Left renal pelvis (tissue), 4 donors: ENCODE data around the gene CMYA5. TPM values are rescaled to one million over a fixed set of nuclear protein-coding genes. Genes with fewer than 3 reads are reported as not detected.

Source experiments
- DNase-seq, 4 donors: peaks; one replicate each; pipeline ENCODE4 v3.0.0-alpha.2; 2013; ENCODE audit warnings: low read depth in 4 of 4, low spot score in 3 of 4
- polyA plus RNA-seq, 4 donors: library from polyadenylated mRNA; unstranded; fragments of 120-200 nt; gene quantifications; one replicate each; pipeline ENCODE4 v1.2.1, GENCODE V29; 2013; ENCODE audit not compliant: insufficient read length in 4 of 4

Gene CMYA5
- polyA plus RNA-seq, 4 donors = 8.4 to 20.6 (median 18.7) TPM

GRCh38 chr5:79834098-79834753 lies 144.6 kb downstream of the CMYA5 start:
- no peak for DNase-seq

GRCh38 chr5:79834754-79835714 lies 145.4 kb downstream of the CMYA5 start:
- no peak for DNase-seq

GRCh38 chr5:79837761-79838551 lies 148.3 kb downstream of the CMYA5 start:
- DNase-seq = peak in 2 of 4 donors; percentile 51 to 64

- no peak for DNase-seq
Observed at GRCh38 chr5:79840084-79840990, 150.7 kb downstream of the CMYA5 start.

GRCh38 chr5:79841172-79841571 lies 151.5 kb downstream of the CMYA5 start:
- no peak for DNase-seq

GRCh38 chr5:79842006-79842881 lies 152.6 kb downstream of the CMYA5 start:
- no peak for DNase-seq

- DNase-seq = no peak
Observed at GRCh38 chr5:79842991-79843390, 153.4 kb downstream of the CMYA5 start.

GRCh38 chr5:79843450-79844388 lies 154.1 kb downstream of the CMYA5 start:
- no peak for DNase-seq

- DNase-seq = no peak
Observed at GRCh38 chr5:79844571-79844970, 154.9 kb downstream of the CMYA5 start.

- DNase-seq = no peak
Observed at GRCh38 chr5:79845448-79846197, 156.0 kb downstream of the CMYA5 start.

GRCh38 chr5:79846198-79846521 lies 156.5 kb downstream of the CMYA5 start:
- DNase-seq = no peak

GRCh38 chr5:79847561-79847960 lies 157.9 kb downstream of the CMYA5 start:
- no peak for DNase-seq

GRCh38 chr5:79849061-79849460 lies 159.4 kb downstream of the CMYA5 start:
- DNase-seq = no peak
